CD14-positive monocyte (primary cell): Measurements from ENCODE around the gene JADE1. TPM values are rescaled to one million over a fixed set of nuclear protein-coding genes. Genes with fewer than 3 reads are reported as not detected.

Experiments
- DNase-seq, 3 donors: peaks; one replicate each; pipeline ENCODE4 v3.0.0-alpha.2; 2011 to 2022
- H2AFZ ChIP-seq: 2 replicates; pipeline ENCODE4 v1.6.0; 2012; ENCODE audit warnings: mild to moderate bottlenecking, low read depth, low read length, inconsistent platforms; ENCODE audit not compliant: insufficient read depth, poor library complexity, severe bottlenecking
- H3K27ac ChIP-seq, 2 donors: 1 replicate in 1 of 2; 2 replicates in 1 of 2; pipeline ENCODE4 v1.5.1; 2012 to 2013; ENCODE audit warnings: low read length in 2 of 2, control low read depth in 1 of 2, inconsistent platforms in 1 of 2, low read depth in 1 of 2, mild to moderate bottlenecking in 1 of 2
- H3K27me3 ChIP-seq, 2 donors: one replicate each; pipeline versions ENCODE4 v1.6.0 to v1.6.1; 2011 to 2013; ENCODE audit warnings: low read length in 2 of 2; ENCODE audit not compliant: control insufficient read depth in 2 of 2, insufficient read depth in 2 of 2
- H3K36me3 ChIP-seq, 2 donors: replicated peaks in 1 of 2; 1 replicate in 1 of 2; 2 replicates in 1 of 2; pipeline versions ENCODE4 v1.5.1 to v1.6.1; 2012 to 2013; ENCODE audit warnings: low read length in 2 of 2, control low read depth in 1 of 2, inconsistent platforms in 1 of 2, mild to moderate bottlenecking in 1 of 2; ENCODE audit not compliant: insufficient read depth in 2 of 2, control insufficient read depth in 1 of 2
- H3K4me1 ChIP-seq, 2 donors: 1 replicate in 1 of 2; 2 replicates in 1 of 2; pipeline versions ENCODE4 v1.5.1 to v1.6.1; 2012 to 2013; ENCODE audit warnings: low read length in 2 of 2, control low read depth in 1 of 2, inconsistent platforms in 1 of 2, mild to moderate bottlenecking in 1 of 2, moderate library complexity in 1 of 2; ENCODE audit not compliant: insufficient read depth in 2 of 2, control insufficient read depth in 1 of 2
- H3K4me2 ChIP-seq: replicated peaks from 2 replicates; pipeline ENCODE3; 2012; ENCODE audit warnings: low read length, moderate library complexity, mild to moderate bottlenecking; ENCODE audit not compliant: poor library complexity, severe bottlenecking; ENCODE audit errors: extremely low read depth
- H3K4me3 ChIP-seq, 3 experiments: fragments of 200-600 bp in 1 of 3; sonication (generic) in 1 of 3; replicated peaks in 1 of 3; 1 replicate in 2 of 3; 2 replicates in 1 of 3; pipeline ENCODE4 v1.5.1; 2011 to 2013; ENCODE audit warnings: low read length in 3 of 3, mild to moderate bottlenecking in 3 of 3, control low read depth in 2 of 3, low read depth in 2 of 3, inconsistent platforms in 1 of 3, moderate library complexity in 1 of 3
- H3K79me2 ChIP-seq: 2 replicates; pipeline ENCODE4 v1.6.0; 2012; ENCODE audit warnings: mild to moderate bottlenecking, control low read depth, inconsistent platforms, low read length, moderate library complexity; ENCODE audit not compliant: insufficient read depth
- H3K9ac ChIP-seq: 2 replicates; pipeline ENCODE4 v1.6.0; 2017; ENCODE audit warnings: low read length, mild to moderate bottlenecking; ENCODE audit not compliant: insufficient read depth, poor library complexity, severe bottlenecking
- H3K9me3 ChIP-seq, 2 donors: replicated peaks in 1 of 2; 1 replicate in 1 of 2; 2 replicates in 1 of 2; pipeline versions ENCODE4 v1.5.1 to v1.6.1; 2012 to 2013; ENCODE audit warnings: low read length in 2 of 2, control low read depth in 1 of 2; ENCODE audit not compliant: control insufficient read depth in 1 of 2, insufficient read depth in 1 of 2
- H4K20me1 ChIP-seq: 2 replicates; pipeline ENCODE4 v1.6.0; 2012; ENCODE audit warnings: mild to moderate bottlenecking, low read length, control low read depth, moderate library complexity; ENCODE audit not compliant: insufficient read depth
- H3K27ac Mint-ChIP-seq, 7 donors: one replicate each; pipeline ENCODE4 v1.8.0; 2020; ENCODE audit warnings: mild to moderate bottlenecking in 7 of 7, mixed read lengths in 7 of 7, moderate library complexity in 6 of 7, inconsistent platforms in 2 of 7
- H3K27me3 Mint-ChIP-seq, 3 donors: one replicate each; pipeline ENCODE4 v1.8.0; 2021 to 2022; ENCODE audit warnings: low read depth in 3 of 3, mild to moderate bottlenecking in 3 of 3, mixed read lengths in 3 of 3, moderate library complexity in 3 of 3, inconsistent platforms in 1 of 3
- H3K36me3 Mint-ChIP-seq, 2 donors: one replicate each; pipeline ENCODE4 v1.8.0; 2020; ENCODE audit warnings: mixed read lengths in 2 of 2, inconsistent platforms in 1 of 2, mild to moderate bottlenecking in 1 of 2
- H3K4me1 Mint-ChIP-seq: one replicate; pipeline ENCODE4 v1.8.0; 2020; ENCODE audit warnings: mild to moderate bottlenecking, mixed read lengths
- H3K4me3 Mint-ChIP-seq, 2 donors: one replicate each; pipeline ENCODE4 v1.8.0; 2020; ENCODE audit warnings: mild to moderate bottlenecking in 2 of 2, mixed read lengths in 2 of 2, moderate library complexity in 1 of 2
- H3K9me3 Mint-ChIP-seq, 7 donors: one replicate each; pipeline ENCODE4 v1.8.0; 2020 to 2022; ENCODE audit warnings: mixed read lengths in 7 of 7, mild to moderate bottlenecking in 6 of 7, moderate library complexity in 6 of 7, inconsistent platforms in 2 of 7
- WGBS: methylation state at CpG from one replicate; pipeline ENCODE4 v1.1.5; 2013; ENCODE audit warnings: missing lambda C conversion rate; ENCODE audit not compliant: insufficient coverage; 5-methylcytosine and 5-hydroxymethylcytosine counted together
- intact Hi-C, 2 donors: fragments of 100-400 bp; cut with micrococcal nuclease; formaldehyde crosslinking; loops; one replicate each; pipeline versions ENCODE4 v1.15.0 to v1.15.1; 2023
- polyA plus RNA-seq, 3 donors: library from polyadenylated mRNA; depleted of rRNA in 1 of 3; unstranded in 2 of 3; stranded (reverse) in 1 of 3; fragments of 300-500 nt in 2 of 3; fragments of >200 nt in 1 of 3; fragmentation: Illumina TruSeq in 2 of 3; gene quantifications; 1 replicate in 2 of 3; 2 replicates in 1 of 3; pipeline ENCODE4 v1.2.3, GENCODE V29; 2012 to 2021
- TF ChIP-seq, protein P1 (sequence below): fragments of 200-600 bp; IDR thresholded peaks from one replicate; pipeline ENCODE4 v1.8.0; 2022; ENCODE audit warnings: antibody characterized with exemption, mild to moderate bottlenecking

Gene JADE1
- polyA plus RNA-seq, 3 donors = 7.3 to 12.8 (median 12.3) TPM

DNA sequence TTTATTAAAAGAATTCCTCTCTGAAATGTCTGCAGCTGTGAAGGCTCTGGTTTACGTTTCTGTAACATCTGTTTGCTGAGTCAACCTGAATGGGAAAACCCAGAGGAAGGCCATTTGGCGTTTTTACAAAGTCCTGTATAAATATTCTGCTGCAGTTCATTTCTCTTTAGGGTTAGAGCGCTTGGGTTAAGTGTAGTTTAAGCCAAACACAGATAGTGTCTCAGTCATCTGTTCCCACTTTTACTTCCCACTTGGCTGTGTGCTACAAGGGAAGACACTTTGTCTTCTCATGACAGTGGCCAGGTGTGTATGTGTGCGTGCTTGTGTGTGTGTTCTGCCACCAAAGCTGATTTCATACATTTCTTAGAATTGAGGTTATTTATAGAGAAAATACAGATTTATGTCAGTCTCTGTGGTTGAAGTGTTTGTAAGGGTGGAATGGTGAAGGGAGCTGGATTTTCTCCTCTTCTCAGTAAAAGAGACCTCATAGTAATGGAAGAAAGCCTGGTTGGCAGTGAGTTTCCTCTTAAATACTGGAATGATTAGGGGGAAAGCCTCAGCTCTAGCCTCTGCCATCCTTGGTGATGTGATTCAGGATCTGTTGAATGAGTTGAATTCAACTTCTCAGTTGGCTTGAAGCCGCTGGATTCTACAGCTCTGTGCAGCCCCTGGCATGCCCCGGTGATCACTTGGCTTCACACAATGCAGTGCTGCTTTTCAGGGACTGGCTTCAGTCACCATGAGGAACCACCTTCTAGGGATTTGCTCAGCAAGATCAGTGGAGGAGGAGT lies 50.6 kb downstream of the JADE1 start:
- no peak overlapping the region for H3K27ac ChIP-seq
- peaks cover 23% of the 10 kb centered on the region for H3K4me1 Mint-ChIP-seq

DNA sequence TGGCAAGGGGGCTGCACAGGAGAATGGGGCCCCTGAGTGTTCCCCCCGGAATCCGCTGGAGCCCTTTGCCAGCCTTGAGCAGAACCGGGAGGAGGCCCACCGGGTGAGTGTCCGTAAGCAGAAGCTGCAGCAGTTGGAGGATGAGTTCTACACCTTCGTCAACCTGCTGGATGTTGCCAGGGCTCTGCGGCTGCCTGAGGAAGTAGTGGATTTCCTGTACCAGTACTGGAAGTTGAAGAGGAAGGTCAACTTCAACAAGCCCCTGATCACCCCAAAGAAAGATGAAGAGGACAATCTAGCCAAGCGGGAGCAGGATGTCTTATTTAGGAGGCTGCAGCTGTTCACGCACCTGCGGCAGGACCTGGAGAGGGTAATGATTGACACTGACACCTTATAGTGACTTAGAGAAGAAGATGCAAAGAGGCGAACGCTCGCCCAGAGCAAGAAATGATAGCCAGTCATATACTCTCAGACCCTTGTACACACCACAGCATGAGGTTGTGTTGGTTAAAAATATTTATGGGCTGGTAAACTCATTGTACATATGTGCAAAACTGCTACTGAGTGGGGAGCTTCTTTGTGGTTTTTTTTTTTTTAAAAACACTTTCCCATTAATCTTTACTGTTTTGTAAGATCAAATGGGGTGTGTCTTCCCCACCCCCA lies 52.5 kb downstream of the JADE1 start:
- H3K27ac ChIP-seq = peak overlapping the region in 1 of 2 donors; percentile 32
- no peak overlapping the region for H2AFZ ChIP-seq
- DNase-seq = peak in 2 of 3 donors; percentile 12 to 14
- H3K27me3 Mint-ChIP-seq = peaks cover 0 to 2% (median 0%) of the 10 kb centered on the region in 3 donors
- H3K27ac Mint-ChIP-seq = peak overlapping the region in 2 of 7 donors; percentile 26 to 77
- H4K20me1 ChIP-seq = peaks cover 3% of the 10 kb centered on the region
- TF ChIP-seq, protein P1, sequence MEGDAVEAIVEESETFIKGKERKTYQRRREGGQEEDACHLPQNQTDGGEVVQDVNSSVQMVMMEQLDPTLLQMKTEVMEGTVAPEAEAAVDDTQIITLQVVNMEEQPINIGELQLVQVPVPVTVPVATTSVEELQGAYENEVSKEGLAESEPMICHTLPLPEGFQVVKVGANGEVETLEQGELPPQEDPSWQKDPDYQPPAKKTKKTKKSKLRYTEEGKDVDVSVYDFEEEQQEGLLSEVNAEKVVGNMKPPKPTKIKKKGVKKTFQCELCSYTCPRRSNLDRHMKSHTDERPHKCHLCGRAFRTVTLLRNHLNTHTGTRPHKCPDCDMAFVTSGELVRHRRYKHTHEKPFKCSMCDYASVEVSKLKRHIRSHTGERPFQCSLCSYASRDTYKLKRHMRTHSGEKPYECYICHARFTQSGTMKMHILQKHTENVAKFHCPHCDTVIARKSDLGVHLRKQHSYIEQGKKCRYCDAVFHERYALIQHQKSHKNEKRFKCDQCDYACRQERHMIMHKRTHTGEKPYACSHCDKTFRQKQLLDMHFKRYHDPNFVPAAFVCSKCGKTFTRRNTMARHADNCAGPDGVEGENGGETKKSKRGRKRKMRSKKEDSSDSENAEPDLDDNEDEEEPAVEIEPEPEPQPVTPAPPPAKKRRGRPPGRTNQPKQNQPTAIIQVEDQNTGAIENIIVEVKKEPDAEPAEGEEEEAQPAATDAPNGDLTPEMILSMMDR = no peak
- WGBS = 10% methylated on average over 8 of the region's 13 CpGs
- peak overlapping the region in 1 of 2 donors; percentile 37 for H3K4me3 Mint-ChIP-seq
- no peak overlapping the region for H3K9ac ChIP-seq
- H3K36me3 ChIP-seq = peaks cover 19 to 81% of the 10 kb centered on the region in 2 donors
- H3K36me3 Mint-ChIP-seq = peaks cover 73 to 83% of the 10 kb centered on the region in 2 donors
- H3K27me3 ChIP-seq = no peaks in the 10 kb centered on the region
- H3K4me3 ChIP-seq = no peak overlapping the region
- peak overlapping the region; percentile 28 for H3K4me2 ChIP-seq
- peaks cover 18 to 20% of the 10 kb centered on the region in 2 donors for H3K4me1 ChIP-seq
- H3K9me3 Mint-ChIP-seq = peaks cover 0 to 1% (median 0%) of the 10 kb centered on the region in 7 donors
- H3K4me1 Mint-ChIP-seq = peaks cover 23% of the 10 kb centered on the region
- H3K9me3 ChIP-seq = no peaks in the 10 kb centered on the region
- intact Hi-C loops = loop anchor here in 1 of 2 donors (5.0 to 10.0 kb wide), 2 partner anchors 407 to 665 kb away; no protein-coding TSS in a partner anchor
- H3K79me2 ChIP-seq = peaks cover 5% of the 10 kb centered on the region

More for the DNA sequence above, 50.6 kb downstream of the JADE1 start:
- H3K9ac ChIP-seq = no peak overlapping the region
- H3K36me3 Mint-ChIP-seq = peaks cover 78 to 85% of the 10 kb centered on the region in 2 donors
- DNase-seq = no peak
- no peak overlapping the region for H3K4me2 ChIP-seq
- H3K27me3 ChIP-seq = no peaks in the 10 kb centered on the region
- H3K27me3 Mint-ChIP-seq = peaks cover 0 to 2% (median 0%) of the 10 kb centered on the region in 3 donors
- H3K4me3 Mint-ChIP-seq = no peak overlapping the region
- H3K36me3 ChIP-seq = peaks cover 34 to 81% of the 10 kb centered on the region in 2 donors
- peak overlapping the region in 1 of 7 donors; percentile 47 for H3K27ac Mint-ChIP-seq
- H3K4me3 ChIP-seq = no peak overlapping the region
- peaks cover 14% of the 10 kb centered on the region for H3K79me2 ChIP-seq
- TF ChIP-seq, protein P1 = no peak
- intact Hi-C loops = loop anchor here in 1 of 2 donors (5.0 to 10.0 kb wide), 2 partner anchors 405 to 663 kb away; no protein-coding TSS in a partner anchor
- H2AFZ ChIP-seq = no peak overlapping the region
- H3K9me3 Mint-ChIP-seq = peaks cover 0 to 1% (median 0%) of the 10 kb centered on the region in 7 donors
- H3K9me3 ChIP-seq = no peaks in the 10 kb centered on the region
- H3K4me1 ChIP-seq = peaks cover 18 to 20% of the 10 kb centered on the region in 2 donors
- peaks cover 3% of the 10 kb centered on the region for H4K20me1 ChIP-seq
- WGBS = 57% methylated on average over 5 of the region's 6 CpGs
